H1 (cell line): ENCODE results near the gene RNF220. TPM values are rescaled to one million over a fixed set of nuclear protein-coding genes. Genes with fewer than 3 reads are reported as not detected.

Experiments
- CTCF ChIA-PET: fragments of 300-600 bp; sonication (Branson Sonifier 250); formaldehyde crosslinking; loops from one replicate; lab custom pipeline; 2021; ENCODE audit not compliant: partially characterized antibody; lab: Charles Lee
- POLR2A ChIA-PET: fragments of 300-600 bp; sonication (Branson Sonifier 250); formaldehyde crosslinking; loops from one replicate; lab custom pipeline; 2021; ENCODE audit warnings: inconsistent platforms; ENCODE audit not compliant: partially characterized antibody; lab: Charles Lee
- DNase-seq, 2 experiments: peaks; one replicate each; pipeline versions ENCODE4 v3.0.0 to v3.0.0-alpha.2; 2010 to 2022; ENCODE audit warnings: low spot score in 2 of 2, low read depth in 1 of 2, mixed read lengths in 1 of 2
- FAIRE-seq: peaks from 2 replicates; lab custom pipeline; 2011; peaks lifted over from hg19 to GRCh38; lab: Jason Lieb, UNC
- H2AFZ ChIP-seq: 2 replicates; pipeline ENCODE4 v1.8.1; 2012; ENCODE audit warnings: low read length, inconsistent platforms
- H2AK5ac ChIP-seq: 2 replicates; pipeline ENCODE4 v1.6.1; 2013; ENCODE audit warnings: low read depth, low read length
- H2BK120ac ChIP-seq: replicated peaks from 2 replicates; pipeline ENCODE3; 2013; ENCODE audit warnings: low read depth, low read length, inconsistent platforms
- H2BK12ac ChIP-seq: 2 replicates; pipeline ENCODE4 v1.6.1; 2013; ENCODE audit warnings: low read depth, low read length
- H2BK15ac ChIP-seq: 2 replicates; pipeline ENCODE4 v1.6.1; 2013; ENCODE audit warnings: low read length
- H2BK20ac ChIP-seq: 2 replicates; pipeline ENCODE4 v1.6.1; 2013; ENCODE audit warnings: low read length
- H2BK5ac ChIP-seq: 2 replicates; pipeline ENCODE4 v1.6.1; 2013; ENCODE audit warnings: low read depth, low read length
- H3K14ac ChIP-seq: 2 replicates; pipeline ENCODE4 v1.6.1; 2013; ENCODE audit warnings: inconsistent platforms; ENCODE audit not compliant: insufficient read length
- H3K18ac ChIP-seq: 2 replicates; pipeline ENCODE4 v1.6.1; 2013; ENCODE audit warnings: low read length; ENCODE audit errors: extremely low read depth
- H3K23ac ChIP-seq: 2 replicates; pipeline ENCODE4 v1.6.1; 2013; ENCODE audit warnings: inconsistent platforms; ENCODE audit not compliant: insufficient read length
- H3K23me2 ChIP-seq: 2 replicates; pipeline ENCODE4 v1.6.1; 2013; ENCODE audit warnings: low read depth, low read length
- H3K27ac ChIP-seq: 2 replicates; pipeline ENCODE4 v1.6.1; 2011; ENCODE audit warnings: low read depth, low read length, inconsistent platforms
- H3K27me3 ChIP-seq, 4 experiments: replicated peaks in 1 of 4; 1 replicate in 1 of 4; 2 replicates in 3 of 4; pipeline versions ENCODE4 v1.6.1 to v1.8.1; 2011 to 2013; ENCODE audit warnings: low read length in 3 of 4, mild to moderate bottlenecking in 3 of 4, inconsistent platforms in 2 of 4, mixed read lengths in 2 of 4, moderate library complexity in 1 of 4; ENCODE audit not compliant: control insufficient read depth in 3 of 4, insufficient read depth in 3 of 4; ENCODE audit errors: extremely low read depth in 1 of 4
- H3K36me3 ChIP-seq, 4 experiments: 2 replicates each; pipeline versions ENCODE4 v1.6.1 to v1.8.1; 2011 to 2013; ENCODE audit warnings: mild to moderate bottlenecking in 4 of 4, low read length in 3 of 4, moderate library complexity in 2 of 4, control low read depth in 1 of 4, inconsistent platforms in 1 of 4; ENCODE audit not compliant: insufficient read depth in 4 of 4, control insufficient read depth in 2 of 4
- H3K4ac ChIP-seq: replicated peaks from 2 replicates; pipeline ENCODE3; 2013; ENCODE audit warnings: low read length, low read depth, mixed read lengths, inconsistent platforms; ENCODE audit not compliant: insufficient read length
- H3K4me1 ChIP-seq, 4 experiments: replicated peaks in 1 of 4; 1 replicate in 1 of 4; 2 replicates in 3 of 4; pipeline versions ENCODE4 v1.6.1 to v1.8.1; 2011 to 2013; ENCODE audit warnings: low read length in 3 of 4, inconsistent platforms in 2 of 4, mixed read lengths in 1 of 4; ENCODE audit not compliant: insufficient read depth in 4 of 4, control insufficient read depth in 3 of 4
- H3K4me2 ChIP-seq, 2 experiments: 2 replicates each; pipeline versions ENCODE4 v1.6.1 to v1.8.1; 2011 to 2013; ENCODE audit warnings: low read depth in 2 of 2, low read length in 2 of 2, control low read depth in 1 of 2, inconsistent platforms in 1 of 2, mild to moderate bottlenecking in 1 of 2; ENCODE audit not compliant: insufficient read depth in 1 of 2
- H3K4me3 ChIP-seq, 4 experiments: fragments of 200-600, 300-600 bp in 1 of 4; sonication (generic), shearing (Covaris generic), sonication (Bioruptor Twin) in 1 of 4; 2 replicates each; pipeline versions ENCODE4 v1.5.1 to v1.8.1; 2011 to 2016; ENCODE audit warnings: low read length in 4 of 4, low read depth in 3 of 4, control low read depth in 2 of 4, inconsistent platforms in 2 of 4, mild to moderate bottlenecking in 2 of 4, mixed read lengths in 1 of 4, moderate library complexity in 1 of 4; ENCODE audit not compliant: insufficient read depth in 2 of 4; ENCODE audit errors: extremely low read depth in 1 of 4
- H3K56ac ChIP-seq: replicated peaks from 2 replicates; pipeline ENCODE3; 2013; ENCODE audit warnings: low read depth, mild to moderate bottlenecking, mixed read lengths, low read length, inconsistent platforms; ENCODE audit not compliant: insufficient read length
- H3K79me1 ChIP-seq: 2 replicates; pipeline ENCODE4 v1.6.1; 2013; ENCODE audit warnings: low read depth, low read length, control low read depth
- H3K79me2 ChIP-seq, 2 experiments: 2 replicates each; pipeline versions ENCODE4 v1.6.1 to v1.8.1; 2012 to 2013; ENCODE audit warnings: low read length in 2 of 2, mild to moderate bottlenecking in 2 of 2, inconsistent platforms in 1 of 2; ENCODE audit not compliant: insufficient read depth in 2 of 2, control insufficient read depth in 1 of 2
- H3K9ac ChIP-seq, 4 experiments: replicated peaks in 1 of 4; 1 replicate in 1 of 4; 2 replicates in 3 of 4; pipeline versions ENCODE4 v1.6.1 to v1.8.1; 2011 to 2013; ENCODE audit warnings: low read depth in 3 of 4, low read length in 3 of 4, control low read depth in 2 of 4, mild to moderate bottlenecking in 2 of 4, moderate library complexity in 2 of 4, inconsistent platforms in 1 of 4; ENCODE audit errors: extremely low read depth in 1 of 4
- H3K9me3 ChIP-seq, 2 experiments: 2 replicates each; pipeline versions ENCODE4 v1.6.1 to v1.8.1; 2012 to 2013; ENCODE audit warnings: mild to moderate bottlenecking in 2 of 2, moderate library complexity in 2 of 2, control low read depth in 1 of 2, inconsistent platforms in 1 of 2, low read depth in 1 of 2, low read length in 1 of 2, mixed read lengths in 1 of 2; ENCODE audit not compliant: insufficient read depth in 2 of 2
- H4K20me1 ChIP-seq, 2 experiments: replicated peaks in 1 of 2; 2 replicates each; pipeline versions ENCODE3 to v1.8.1; 2011 to 2013; ENCODE audit warnings: inconsistent platforms in 2 of 2, low read length in 2 of 2, mild to moderate bottlenecking in 1 of 2; ENCODE audit not compliant: insufficient read depth in 2 of 2, control insufficient read depth in 1 of 2
- H4K5ac ChIP-seq: 2 replicates; pipeline ENCODE4 v1.6.1; 2013; ENCODE audit warnings: low read length, low read depth, mixed read lengths, inconsistent platforms; ENCODE audit not compliant: insufficient read length
- H4K8ac ChIP-seq: 2 replicates; pipeline ENCODE4 v1.8.0; 2013; ENCODE audit warnings: mild to moderate bottlenecking, moderate library complexity, low read length, inconsistent platforms; ENCODE audit not compliant: insufficient read depth; ENCODE audit errors: extremely low read depth
- H4K91ac ChIP-seq: replicated peaks from 2 replicates; pipeline ENCODE3; 2013; ENCODE audit warnings: low read length, mixed read lengths, inconsistent platforms; ENCODE audit not compliant: insufficient read length
- E2F6 ChIP-seq: IDR thresholded peaks from 2 replicates; pipeline ENCODE4 v1.6.1; 2012; ENCODE audit warnings: inconsistent platforms
- GTF2F1 ChIP-seq: IDR thresholded peaks from 2 replicates; pipeline ENCODE4 v1.6.1; 2012; ENCODE audit warnings: low read depth, low read length, improper control_type of control experiment, borderline replicate concordance
- HDAC2 ChIP-seq, 2 experiments: fragments of 300-600 bp in 1 of 2; sonication (generic) in 1 of 2; IDR thresholded peaks; 2 replicates each; pipeline ENCODE4 v1.6.1; 2011 to 2012; ENCODE audit warnings: low read depth in 2 of 2, low read length in 2 of 2, mild to moderate bottlenecking in 2 of 2, moderate library complexity in 2 of 2, borderline replicate concordance in 1 of 2, inconsistent platforms in 1 of 2
- JUN ChIP-seq: IDR thresholded peaks from 2 replicates; pipeline ENCODE4 v1.6.1; 2011; ENCODE audit warnings: low read depth, mild to moderate bottlenecking, improper control_type of control experiment, low read length
- NRF1 ChIP-seq: IDR thresholded peaks from 2 replicates; pipeline ENCODE4 v1.6.1; 2011; ENCODE audit warnings: mild to moderate bottlenecking, low read depth, low read length, improper control_type of control experiment
- RFX5 ChIP-seq: IDR thresholded peaks from 2 replicates; pipeline ENCODE4 v1.6.1; 2011; ENCODE audit warnings: low read depth, low read length, improper control_type of control experiment, borderline replicate concordance
- WGBS, 2 experiments: shearing (Covaris generic) in 1 of 2; methylation state at CpG; one replicate each; pipeline versions ENCODE4 v1.1.6 to v1.1.7; 2013 to 2015; ENCODE audit warnings: low lambda C conversion rate in 2 of 2, mixed read lengths in 2 of 2, inconsistent platforms in 1 of 2, low coverage in 1 of 2, missing lambda C conversion rate in 1 of 2; ENCODE audit not compliant: insufficient replicate concordance in 2 of 2, insufficient coverage in 1 of 2, insufficient read length in 1 of 2; ENCODE audit errors: extremely low coverage in 1 of 2, missing lambda C conversion rate in 1 of 2; 5-methylcytosine and 5-hydroxymethylcytosine counted together
- polyA plus RNA-seq, 7 experiments: library from polyadenylated mRNA; depleted of rRNA in 3 of 7; stranded (reverse) in 5 of 7; unstranded in 2 of 7; fragments of >200 nt in 5 of 7; fragments of 200-250 nt in 2 of 7; gene quantifications; 1 replicate in 5 of 7; 2 replicates in 1 of 7; 4 replicates in 1 of 7; pipeline versions ENCODE4 v1.2.1 to v1.2.3, GENCODE V29; 2011 to 2013; ENCODE audit warnings: missing spikeins in 2 of 7, mixed read lengths in 2 of 7
- total RNA-seq: library from RNA; stranded (reverse); fragmentation: NEBNext Ultra II Directional; extraction: Animal tissue kit (Norgen Biotek cat#: 25700); gene quantifications from 2 replicates; pipeline ENCODE4 v1.2.1, GENCODE V29; 2021

The RNF220 gene
- total and polyA plus RNA-seq, 2 of the 8 experiments (the other 6 are each of a cell fraction or from before 2014, with no cell fraction given), result 123 to 160 TPM

- 0 out of 2 replicates have a peak overlapping the region, but pooled peaks have one; percentile 76 for H2AK5ac ChIP-seq
- H3K9ac ChIP-seq, result no peak overlapping the region
- ChIA-PET POLR2A (interaction anchor here (4.1 kb wide), 1 partner anchor 10 kb away, joined by 33 read pairs; no protein-coding TSS in a partner anchor), CTCF (interaction anchor here (0.6 to 4.4 kb wide), 5 partner anchors 12 to 53 kb away, joined by 3 to 24 read pairs (median 3); no protein-coding TSS in a partner anchor)
- H2BK15ac ChIP-seq, result 0 out of 2 replicates have a peak overlapping the region, but pooled peaks have one; percentile 34
- peaks cover 27 to 54% (median 46%) of the 10 kb centered on the region in 4 experiments for H3K4me1 ChIP-seq
- TF ChIP-seq HDAC2 (IDR thresholded peaks at IDR 0.05; ENCODE audit: borderline replicate concordance in 1 of 2, low read depth in 2 of 2, low read length in 2 of 2) (no peak), JUN (no peak), E2F6 (no peak), GTF2F1 (no peak), NRF1 (no peak), RFX5 (no peak)
- peaks cover 0 to 17% (median 11%) of the 10 kb centered on the region in 4 experiments; a peak in 5 of 7 replicates for H3K27me3 ChIP-seq
- no peaks in the 10 kb centered on the region for H3K36me3 ChIP-seq
- H2BK20ac ChIP-seq, result peak overlapping the region; percentile 87; the same call in 1 of the 2 replicates
- no peak overlapping the region for H3K23ac ChIP-seq
- peaks cover 12% of the 10 kb centered on the region for H3K23me2 ChIP-seq
- no peak overlapping the region for H4K5ac ChIP-seq
- DNase-seq (no peak), FAIRE-seq (no peak)
- H4K20me1 ChIP-seq, result no peaks in the 10 kb centered on the region
- no peak overlapping the region for H4K8ac ChIP-seq
- H4K91ac ChIP-seq, result no peak overlapping the region
- H3K14ac ChIP-seq, result no peak overlapping the region
- no peak overlapping the region for H2AFZ ChIP-seq
- no peak overlapping the region for H2BK5ac ChIP-seq
- no peak overlapping the region for H2BK120ac ChIP-seq
- no peak overlapping the region for H3K18ac ChIP-seq
- 93% methylated on average over 6 of the region's 6 CpGs; no CpG with 5 or more reads in 1 of the 2 experiments for WGBS, 2 experiments
- peaks cover 0 to 4% of the 10 kb centered on the region in 2 experiments; a peak in 1 of 4 replicates for H3K79me2 ChIP-seq
- no peak overlapping the region for H3K4me3 ChIP-seq
- no peaks in the 10 kb centered on the region for H3K9me3 ChIP-seq
- no peak overlapping the region for H3K4me2 ChIP-seq
- H3K79me1 ChIP-seq, result no peaks in the 10 kb centered on the region; the same call in 1 of the 2 replicates
- H3K27ac ChIP-seq, result no peak overlapping the region
- H3K4ac ChIP-seq, result no peak overlapping the region
- H3K56ac ChIP-seq, result no peak overlapping the region
- peak overlapping the region; percentile 44; the same call in 1 of the 2 replicates for H2BK12ac ChIP-seq
These were observed 98.6 kb downstream of the RNF220 start for GRCh38 chr1:44503625-44504024.
